Neural cell (in vitro differentiated cells): Measurements from ENCODE around the gene FAM151B. TPM values are rescaled to one million over a fixed set of nuclear protein-coding genes. Genes with fewer than 3 reads are reported as not detected.

Experiments used
- H2AFZ ChIP-seq: fragments of 200-600, 300-800 bp; sonication (generic), shearing (Covaris generic); 2 replicates; pipeline ENCODE4 v1.6.0; 2014; ENCODE audit warnings: low read depth, mild to moderate bottlenecking, antibody characterized with exemption, low read length, moderate library complexity
- H3F3A ChIP-seq: fragments of 200-600 bp; shearing (Covaris generic); 2 replicates; pipeline ENCODE4 v1.6.1; 2016; ENCODE audit warnings: mild to moderate bottlenecking, moderate library complexity, mixed read lengths, antibody characterized with exemption, low read length; ENCODE audit not compliant: insufficient read depth, poor library complexity, severe bottlenecking
- H3K27ac ChIP-seq: fragments of 200-600, 300-800 bp; sonication (generic), shearing (Covaris generic); 2 replicates; pipeline ENCODE4 v1.5.1; 2014; ENCODE audit warnings: mild to moderate bottlenecking, low read length, moderate library complexity
- H3K27me3 ChIP-seq: fragments of 300-800, 200-600 bp; sonication (generic), shearing (Covaris generic); 2 replicates; pipeline ENCODE4 v1.6.0; 2014; ENCODE audit warnings: mild to moderate bottlenecking, low read depth, low read length, moderate library complexity; ENCODE audit not compliant: insufficient read depth
- H3K36me3 ChIP-seq: fragments of 300-800, 200-600 bp; sonication (generic), shearing (Covaris generic); 2 replicates; pipeline ENCODE4 v1.5.1; 2014; ENCODE audit warnings: mild to moderate bottlenecking, antibody characterized with exemption, low read length, moderate library complexity; ENCODE audit not compliant: insufficient read depth
- H3K4me2 ChIP-seq: fragments of 300-800, 200-600 bp; sonication (generic), shearing (Covaris generic); 2 replicates; pipeline ENCODE4 v1.6.0; 2014; ENCODE audit warnings: mild to moderate bottlenecking, low read length
- H3K4me3 ChIP-seq: fragments of 300-800, 200-600 bp; sonication (generic), shearing (Covaris generic); 2 replicates; pipeline ENCODE4 v1.5.1; 2014; ENCODE audit warnings: mild to moderate bottlenecking, low read length, moderate library complexity
- H3K79me2 ChIP-seq: fragments of 200-600 bp; shearing (Covaris generic); replicated peaks from 2 replicates; pipeline ENCODE4 v1.6.0; 2014; ENCODE audit warnings: mild to moderate bottlenecking, low read length, moderate library complexity; ENCODE audit not compliant: insufficient read depth
- H3K9ac ChIP-seq: fragments of 300-800, 200-600 bp; sonication (generic), shearing (Covaris generic); 2 replicates; pipeline ENCODE4 v1.6.1; 2016; ENCODE audit warnings: mild to moderate bottlenecking, low read length, mixed read lengths
- H3K9me2 ChIP-seq: fragments of 200-600 bp; shearing (Covaris generic); 2 replicates; pipeline ENCODE4 v1.6.1; 2016; ENCODE audit warnings: mild to moderate bottlenecking, low read length, mixed read lengths; ENCODE audit not compliant: insufficient read depth
- H3K9me3 ChIP-seq: fragments of 200-600, 300-800 bp; sonication (generic), shearing (Covaris generic); 2 replicates; pipeline ENCODE4 v1.6.1; 2016; ENCODE audit warnings: mild to moderate bottlenecking, mixed run types, low read length, moderate library complexity, mixed read lengths
- H4K20me1 ChIP-seq: fragments of 200-600 bp; shearing (Covaris generic); 2 replicates; pipeline ENCODE4 v1.6.1; 2016; ENCODE audit warnings: mild to moderate bottlenecking, mixed run types; ENCODE audit not compliant: insufficient read depth
- EP300 ChIP-seq: fragments of 450-650 bp; conservative IDR thresholded peaks from 2 replicates; pipeline ENCODE4 v1.6.1; 2014; ENCODE audit warnings: antibody characterized with exemption, mild to moderate bottlenecking, moderate library complexity; ENCODE audit not compliant: poor library complexity, severe bottlenecking
- EZH2 ChIP-seq: fragments of 200-600, 300-800 bp; shearing (Covaris generic), sonication (generic); IDR thresholded peaks from 2 replicates; pipeline ENCODE4 v1.6.1; 2014; ENCODE audit warnings: antibody characterized with exemption, low read length, borderline replicate concordance, mild to moderate bottlenecking; ENCODE audit not compliant: insufficient read depth, poor library complexity, severe bottlenecking
- RAD21 ChIP-seq: fragments of 450-650 bp; conservative IDR thresholded peaks from 2 replicates; pipeline ENCODE4 v1.6.1; 2014; ENCODE audit warnings: antibody characterized with exemption, mild to moderate bottlenecking, moderate library complexity
- SMC3 ChIP-seq: fragments of 450-650 bp; conservative IDR thresholded peaks from 2 replicates; pipeline ENCODE4 v1.6.1; 2014; ENCODE audit warnings: antibody characterized with exemption, mild to moderate bottlenecking, moderate library complexity; ENCODE audit not compliant: poor library complexity
- polyA plus RNA-seq: library from polyadenylated mRNA; depleted of rRNA; stranded (reverse); fragments of >200 nt; gene quantifications from 2 replicates; pipeline ENCODE4 v1.2.3, GENCODE V29; 2014
- TF ChIP-seq, protein P1 (sequence below): fragments of 450-650 bp; IDR thresholded peaks from 2 replicates; pipeline ENCODE4 v1.5.1; 2014; ENCODE audit warnings: antibody characterized with exemption, mild to moderate bottlenecking, moderate library complexity; ENCODE audit not compliant: poor library complexity, severe bottlenecking
- TF ChIP-seq, protein P2 (sequence below): IDR thresholded peaks from 2 replicates; pipeline ENCODE4 v1.6.1; 2012; ENCODE audit warnings: borderline replicate concordance

The FAM151B gene
- polyA plus RNA-seq, 1 donor from 2014 or later: 3.3 TPM

DNA sequence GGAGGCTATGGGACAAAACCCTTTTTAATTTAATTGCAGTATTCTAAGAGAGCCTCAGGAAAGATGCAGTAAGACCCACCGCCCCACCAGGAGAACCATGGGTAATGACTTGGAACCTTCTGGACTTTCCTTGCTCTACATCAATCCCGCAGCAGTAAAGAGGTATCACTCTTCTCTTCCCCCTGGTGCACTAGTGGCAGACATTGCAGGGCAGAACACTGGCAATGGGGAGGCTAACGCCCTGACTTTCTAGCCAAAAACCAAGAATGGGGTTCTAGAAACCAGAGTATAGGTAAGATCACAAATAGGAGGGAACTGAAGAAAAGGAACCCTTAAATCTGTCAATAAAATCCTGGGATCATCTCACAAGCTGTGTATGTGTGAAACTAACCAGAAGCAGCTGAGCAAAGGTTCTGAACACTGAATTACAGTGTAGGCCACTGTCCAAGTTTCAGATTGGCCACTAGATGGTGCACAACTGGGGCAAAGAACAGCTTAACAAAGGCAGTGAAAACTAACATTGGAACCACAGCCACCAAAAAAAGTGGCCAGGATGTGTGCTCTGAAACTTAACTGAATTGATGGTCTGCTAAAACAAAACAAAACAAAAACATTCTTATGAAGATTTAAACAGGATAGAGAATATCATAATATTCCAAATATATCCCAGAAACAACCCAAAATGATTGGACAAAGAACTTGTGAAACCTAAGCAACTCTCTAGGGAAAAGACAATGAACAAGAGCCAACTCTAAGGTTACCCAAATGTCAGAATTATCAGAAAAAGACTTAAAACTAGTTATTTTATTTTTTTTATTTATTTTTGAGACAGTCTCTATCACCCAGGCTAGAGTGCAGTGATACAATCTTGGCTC is 6.6 kb upstream of the FAM151B start:
- no peaks in the 10 kb centered on the region for H3K36me3 ChIP-seq
- H2AFZ ChIP-seq: no peak overlapping the region
- TF ChIP-seq RAD21: peak; percentile 14
- TF ChIP-seq, protein P1, sequence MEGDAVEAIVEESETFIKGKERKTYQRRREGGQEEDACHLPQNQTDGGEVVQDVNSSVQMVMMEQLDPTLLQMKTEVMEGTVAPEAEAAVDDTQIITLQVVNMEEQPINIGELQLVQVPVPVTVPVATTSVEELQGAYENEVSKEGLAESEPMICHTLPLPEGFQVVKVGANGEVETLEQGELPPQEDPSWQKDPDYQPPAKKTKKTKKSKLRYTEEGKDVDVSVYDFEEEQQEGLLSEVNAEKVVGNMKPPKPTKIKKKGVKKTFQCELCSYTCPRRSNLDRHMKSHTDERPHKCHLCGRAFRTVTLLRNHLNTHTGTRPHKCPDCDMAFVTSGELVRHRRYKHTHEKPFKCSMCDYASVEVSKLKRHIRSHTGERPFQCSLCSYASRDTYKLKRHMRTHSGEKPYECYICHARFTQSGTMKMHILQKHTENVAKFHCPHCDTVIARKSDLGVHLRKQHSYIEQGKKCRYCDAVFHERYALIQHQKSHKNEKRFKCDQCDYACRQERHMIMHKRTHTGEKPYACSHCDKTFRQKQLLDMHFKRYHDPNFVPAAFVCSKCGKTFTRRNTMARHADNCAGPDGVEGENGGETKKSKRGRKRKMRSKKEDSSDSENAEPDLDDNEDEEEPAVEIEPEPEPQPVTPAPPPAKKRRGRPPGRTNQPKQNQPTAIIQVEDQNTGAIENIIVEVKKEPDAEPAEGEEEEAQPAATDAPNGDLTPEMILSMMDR: peak; percentile 38
- TF ChIP-seq SMC3: peak; percentile 21
- no peak for TF ChIP-seq EZH2
- no peak overlapping the region for H3K9ac ChIP-seq
- H3K4me2 ChIP-seq: no peak overlapping the region
- H3K4me3 ChIP-seq: no peak overlapping the region
- no peaks in the 10 kb centered on the region for H4K20me1 ChIP-seq
- H3K79me2 ChIP-seq: no peaks in the 10 kb centered on the region
- no peaks in the 10 kb centered on the region for H3K9me3 ChIP-seq
- no peaks in the 10 kb centered on the region for H3F3A ChIP-seq
- H3K27me3 ChIP-seq: no peaks in the 10 kb centered on the region
- H3K27ac ChIP-seq: no peak overlapping the region
- no peaks in the 10 kb centered on the region for H3K9me2 ChIP-seq

DNA sequence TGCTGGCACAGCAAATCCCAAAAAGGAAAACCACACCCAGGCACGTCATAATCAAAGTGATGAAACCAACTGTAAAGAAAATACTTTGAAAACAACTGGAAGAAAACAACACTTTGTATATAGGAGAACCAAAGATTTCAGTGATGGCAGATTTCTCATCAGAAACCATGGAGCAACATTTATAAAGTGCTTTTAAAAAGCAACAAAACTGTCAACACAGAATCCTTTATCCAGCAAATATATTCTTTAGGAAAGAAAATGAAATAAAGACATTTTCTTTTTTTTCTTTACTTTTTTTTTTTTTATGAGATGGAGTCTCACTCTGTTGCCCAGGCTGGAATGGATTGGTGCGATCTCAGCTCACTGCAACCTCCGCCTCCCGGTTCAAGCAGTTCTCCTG is 5.3 kb upstream of the FAM151B start:
- Histone ChIP-seq H3K27ac (no peak overlapping the region), H3K9me3 (no peaks in the 10 kb centered on the region), H2AFZ (no peak overlapping the region), H3K4me2 (no peak overlapping the region), H3K4me3 (no peak overlapping the region), H3K36me3 (no peaks in the 10 kb centered on the region), H3K9ac (no peak overlapping the region), H4K20me1 (no peaks in the 10 kb centered on the region), H3F3A (peaks cover 5% of the 10 kb centered on the region), H3K9me2 (no peaks in the 10 kb centered on the region), H3K27me3 (no peaks in the 10 kb centered on the region), H3K79me2 (no peaks in the 10 kb centered on the region)
- TF ChIP-seq EP300 (no peak), SMC3 (no peak)
- TF ChIP-seq, protein P2, sequence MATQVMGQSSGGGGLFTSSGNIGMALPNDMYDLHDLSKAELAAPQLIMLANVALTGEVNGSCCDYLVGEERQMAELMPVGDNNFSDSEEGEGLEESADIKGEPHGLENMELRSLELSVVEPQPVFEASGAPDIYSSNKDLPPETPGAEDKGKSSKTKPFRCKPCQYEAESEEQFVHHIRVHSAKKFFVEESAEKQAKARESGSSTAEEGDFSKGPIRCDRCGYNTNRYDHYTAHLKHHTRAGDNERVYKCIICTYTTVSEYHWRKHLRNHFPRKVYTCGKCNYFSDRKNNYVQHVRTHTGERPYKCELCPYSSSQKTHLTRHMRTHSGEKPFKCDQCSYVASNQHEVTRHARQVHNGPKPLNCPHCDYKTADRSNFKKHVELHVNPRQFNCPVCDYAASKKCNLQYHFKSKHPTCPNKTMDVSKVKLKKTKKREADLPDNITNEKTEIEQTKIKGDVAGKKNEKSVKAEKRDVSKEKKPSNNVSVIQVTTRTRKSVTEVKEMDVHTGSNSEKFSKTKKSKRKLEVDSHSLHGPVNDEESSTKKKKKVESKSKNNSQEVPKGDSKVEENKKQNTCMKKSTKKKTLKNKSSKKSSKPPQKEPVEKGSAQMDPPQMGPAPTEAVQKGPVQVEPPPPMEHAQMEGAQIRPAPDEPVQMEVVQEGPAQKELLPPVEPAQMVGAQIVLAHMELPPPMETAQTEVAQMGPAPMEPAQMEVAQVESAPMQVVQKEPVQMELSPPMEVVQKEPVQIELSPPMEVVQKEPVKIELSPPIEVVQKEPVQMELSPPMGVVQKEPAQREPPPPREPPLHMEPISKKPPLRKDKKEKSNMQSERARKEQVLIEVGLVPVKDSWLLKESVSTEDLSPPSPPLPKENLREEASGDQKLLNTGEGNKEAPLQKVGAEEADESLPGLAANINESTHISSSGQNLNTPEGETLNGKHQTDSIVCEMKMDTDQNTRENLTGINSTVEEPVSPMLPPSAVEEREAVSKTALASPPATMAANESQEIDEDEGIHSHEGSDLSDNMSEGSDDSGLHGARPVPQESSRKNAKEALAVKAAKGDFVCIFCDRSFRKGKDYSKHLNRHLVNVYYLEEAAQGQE: no peak
